Thyroid gland (tissue), 4 donors: Measurements from ENCODE around the gene ZSWIM6.

ENCODE experiments used
- CTCF ChIP-seq, 6 experiments: fragments of 200-600 bp in 3 of 6; fragments of 450-650 bp in 3 of 6; sonication (generic) in 3 of 6; IDR thresholded peaks; one replicate each; pipeline ENCODE4 v1.5.1; 2016 to 2019; ENCODE audit warnings: antibody characterized with exemption in 6 of 6, mild to moderate bottlenecking in 2 of 6, inconsistent platforms in 1 of 6, moderate library complexity in 1 of 6
- POLR2A ChIP-seq, 2 donors: fragments of 450-650 bp; IDR thresholded peaks; one replicate each; pipeline ENCODE4 v1.6.1; 2017; ENCODE audit warnings: antibody characterized with exemption in 2 of 2, mild to moderate bottlenecking in 2 of 2, moderate library complexity in 1 of 2

GRCh38 chr5:61346511-61346910 is 14.5 kb downstream of the ZSWIM6 start:
- TF ChIP-seq CTCF (IDR thresholded peaks at IDR 0.05) (no peak), POLR2A (IDR thresholded peaks at IDR 0.05) (no peak)
